ENCODE results near the gene KIAA0753. TPM values are rescaled to one million over a fixed set of nuclear protein-coding genes. Genes with fewer than 3 reads are reported as not detected.

Gene KIAA0753
- total RNA-seq, 4 donors from 2014 or later, result 14.7 to 36.3 (median 23.3) TPM

DNA sequence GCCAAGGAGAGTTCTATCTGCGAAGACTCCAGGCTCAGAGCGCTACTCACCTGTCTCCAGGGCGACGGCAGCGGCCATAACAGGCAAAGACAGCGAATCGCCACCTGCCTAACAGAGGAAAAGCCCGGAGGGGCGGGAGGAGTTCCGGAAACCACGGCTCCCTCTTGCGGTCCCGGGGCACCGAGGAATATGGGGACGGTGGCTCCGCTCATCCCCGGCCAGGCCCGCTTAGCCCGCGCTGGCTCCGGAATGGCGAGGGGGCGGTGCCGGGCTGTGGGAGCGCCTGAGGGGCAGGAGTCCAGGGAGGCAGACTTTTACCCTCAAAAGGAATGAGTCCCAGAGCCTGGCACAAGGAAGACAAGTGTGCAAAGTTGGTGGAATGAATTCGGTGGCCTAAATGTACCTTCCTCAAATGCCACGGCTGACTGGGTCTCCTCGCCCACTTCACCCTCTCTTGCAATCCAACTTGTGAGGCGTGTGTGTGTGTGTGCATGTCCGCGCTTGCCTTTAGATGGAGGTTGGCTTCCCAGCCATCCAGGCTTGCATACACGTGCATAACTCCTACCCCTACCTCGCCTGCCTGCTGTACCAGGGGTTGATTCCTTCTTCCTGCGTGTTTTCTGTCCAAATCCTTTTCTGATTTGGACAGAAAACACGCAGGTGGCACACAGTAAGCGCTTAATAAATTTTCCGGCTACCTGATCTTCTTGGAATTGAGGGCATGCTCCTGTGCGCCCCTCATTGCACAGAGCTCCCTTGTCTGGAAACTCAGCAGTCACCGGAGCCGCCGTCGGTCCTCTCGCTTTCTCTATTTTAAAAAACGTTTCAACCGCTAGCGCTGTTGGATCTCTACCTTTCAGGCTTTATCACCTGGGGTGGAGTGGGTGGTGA, 14.6 kb upstream of the KIAA0753 start:
- Histone ChIP-seq H3K27me3 (no peaks in the 10 kb centered on the region), H3K36me3 (no peaks in the 10 kb centered on the region), H3K4me3 (peak overlapping the region in 2 of 4 donors; percentile 9 to 40), H3K4me1 (peaks cover 0 to 19% (median 9%) of the 10 kb centered on the region in 4 donors), H3K27ac (no peak overlapping the region), H3K9me3 (no peaks in the 10 kb centered on the region)
- TF ChIP-seq POLR2A (IDR thresholded peaks at IDR 0.05), result no peak
- TF ChIP-seq, protein P1, sequence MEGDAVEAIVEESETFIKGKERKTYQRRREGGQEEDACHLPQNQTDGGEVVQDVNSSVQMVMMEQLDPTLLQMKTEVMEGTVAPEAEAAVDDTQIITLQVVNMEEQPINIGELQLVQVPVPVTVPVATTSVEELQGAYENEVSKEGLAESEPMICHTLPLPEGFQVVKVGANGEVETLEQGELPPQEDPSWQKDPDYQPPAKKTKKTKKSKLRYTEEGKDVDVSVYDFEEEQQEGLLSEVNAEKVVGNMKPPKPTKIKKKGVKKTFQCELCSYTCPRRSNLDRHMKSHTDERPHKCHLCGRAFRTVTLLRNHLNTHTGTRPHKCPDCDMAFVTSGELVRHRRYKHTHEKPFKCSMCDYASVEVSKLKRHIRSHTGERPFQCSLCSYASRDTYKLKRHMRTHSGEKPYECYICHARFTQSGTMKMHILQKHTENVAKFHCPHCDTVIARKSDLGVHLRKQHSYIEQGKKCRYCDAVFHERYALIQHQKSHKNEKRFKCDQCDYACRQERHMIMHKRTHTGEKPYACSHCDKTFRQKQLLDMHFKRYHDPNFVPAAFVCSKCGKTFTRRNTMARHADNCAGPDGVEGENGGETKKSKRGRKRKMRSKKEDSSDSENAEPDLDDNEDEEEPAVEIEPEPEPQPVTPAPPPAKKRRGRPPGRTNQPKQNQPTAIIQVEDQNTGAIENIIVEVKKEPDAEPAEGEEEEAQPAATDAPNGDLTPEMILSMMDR (IDR thresholded peaks at IDR 0.05), result peak in 3 of 6 experiments; percentile 14 to 17 (median 14)
- DNase-seq, result peak in 2 of 3 donors; percentile 65 to 74

DNA sequence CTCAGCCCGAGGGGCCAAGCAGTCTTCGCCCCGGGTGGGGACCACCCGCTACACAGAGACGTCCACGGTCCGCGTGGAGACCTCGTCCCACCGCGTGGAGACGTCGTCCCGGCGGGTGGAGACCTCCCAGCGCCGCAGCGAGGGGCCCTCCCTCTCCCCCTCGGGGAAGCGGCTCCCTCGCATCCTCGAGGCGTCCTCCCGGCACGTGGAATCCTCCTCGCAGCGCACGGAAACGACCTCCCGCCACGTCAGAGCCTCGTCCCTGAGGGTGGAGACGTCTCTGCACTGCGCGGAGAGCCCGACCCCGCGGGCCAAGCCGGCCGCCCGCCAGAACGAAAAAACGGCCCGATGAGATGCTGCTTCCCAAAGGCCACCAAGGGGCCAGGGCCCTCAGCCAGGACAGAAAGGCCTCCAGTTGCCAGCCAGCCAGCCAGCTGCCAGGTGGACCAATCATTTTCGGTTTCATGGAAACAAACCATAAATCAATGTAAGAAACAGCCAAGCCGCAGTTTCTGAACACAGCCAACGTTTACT, 11.5 kb upstream of the KIAA0753 start:
- Histone ChIP-seq H3K4me1 (peaks cover 0 to 20% (median 8%) of the 10 kb centered on the region in 4 donors), H3K9me3 (no peaks in the 10 kb centered on the region), H3K36me3 (no peaks in the 10 kb centered on the region), H3K4me3 (peak overlapping the region; percentile 56 to 68 (median 60)), H3K27me3 (no peaks in the 10 kb centered on the region), H3K27ac (peak overlapping the region; percentile 77 to 87 (median 84))
- TF ChIP-seq POLR2A (IDR thresholded peaks at IDR 0.05), result no peak
- TF ChIP-seq, protein P1 (IDR thresholded peaks at IDR 0.05), result no peak
- peak; percentile 33 to 66 (median 62) for DNase-seq

DNA sequence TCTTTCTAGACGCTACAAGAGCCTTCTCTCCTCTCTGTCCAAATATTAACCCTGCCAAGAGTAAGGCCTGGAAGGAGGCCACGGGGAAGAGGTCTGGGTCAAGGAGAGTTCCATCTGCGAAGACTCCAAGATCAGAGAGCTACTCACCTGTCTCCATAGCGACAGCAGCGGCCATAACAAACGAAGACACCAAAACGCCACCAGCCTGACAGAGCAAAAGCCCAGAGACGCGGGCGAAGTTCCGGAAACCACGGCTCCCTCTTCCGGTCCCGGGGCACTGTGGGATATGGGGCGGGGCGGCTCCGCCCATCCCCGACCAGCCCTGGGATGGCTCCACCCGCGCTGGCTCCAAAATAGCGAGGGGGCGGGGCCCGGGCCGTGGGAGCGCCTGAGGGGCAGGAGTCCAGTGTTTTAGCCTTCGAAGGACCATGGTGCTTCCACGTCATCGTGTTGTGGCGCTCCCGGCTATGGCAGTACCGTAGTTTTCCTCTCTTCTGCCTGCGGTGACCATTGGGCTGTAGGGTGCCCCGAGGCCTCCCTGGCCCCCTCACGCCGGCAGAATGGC, 10.9 kb upstream of the KIAA0753 start, which contains the start of the genes C17orf100 and MED31:
Gene C17orf100, plus strand, starts transcription at position 409 of the 565 bp plus-strand sequence. Its CDS starts 152 bp downstream, at position 561.
Gene MED31, minus strand, starts transcription at position 252 of the 565 bp plus-strand sequence. Its CDS starts 77 bp downstream, at position 175.
- H3K27me3 ChIP-seq, result no peaks in the 10 kb centered on the region
- H3K27ac ChIP-seq, result peak within 1 kb of the TSS; percentile 77 to 87 (median 84)
- peaks cover 0 to 20% (median 8%) of the 10 kb centered on the region in 4 donors for H3K4me1 ChIP-seq
- peak within 1 kb of the TSS; percentile 56 to 68 (median 60) for H3K4me3 ChIP-seq
- TF ChIP-seq POLR2A (IDR thresholded peaks at IDR 0.05), result peak; percentile 45 to 65
- TF ChIP-seq, protein P1 (IDR thresholded peaks at IDR 0.05), result no peak
- H3K36me3 ChIP-seq, result no peaks in the 10 kb centered on the region
- H3K9me3 ChIP-seq, result no peaks in the 10 kb centered on the region
- DNase-seq, result peak; percentile 93 to 98 (median 98)

DNA sequence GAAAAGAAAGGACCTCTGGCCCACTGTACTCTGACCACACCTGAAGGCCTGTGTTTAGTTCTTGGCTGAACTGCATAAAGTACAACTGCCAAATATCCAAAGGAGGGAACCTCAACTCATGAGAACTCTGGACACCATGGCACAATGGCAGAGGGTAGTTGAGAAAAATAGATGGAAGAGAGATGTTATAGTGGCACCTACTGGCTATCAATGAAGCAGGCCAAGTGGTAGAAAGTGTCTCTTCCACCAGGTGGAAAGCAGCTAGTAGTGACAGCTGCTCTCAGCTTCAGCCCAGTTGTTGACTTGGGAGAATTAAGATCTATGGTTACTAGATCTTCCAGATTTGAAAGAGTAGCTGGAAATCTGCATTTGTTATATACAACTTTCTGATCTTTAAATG, 7.7 kb upstream of the KIAA0753 start:
- H3K9me3 ChIP-seq, result no peaks in the 10 kb centered on the region
- H3K27me3 ChIP-seq, result no peaks in the 10 kb centered on the region
- peaks cover 0 to 17% (median 3%) of the 10 kb centered on the region in 4 donors for H3K4me1 ChIP-seq
- peaks cover 0 to 21% (median 0%) of the 10 kb centered on the region in 3 donors for H3K36me3 ChIP-seq
- no peak overlapping the region for H3K4me3 ChIP-seq
- TF ChIP-seq, protein P1 (IDR thresholded peaks at IDR 0.05), result peak in 3 of 6 experiments; percentile 45 to 59 (median 49)
- TF ChIP-seq POLR2A (IDR thresholded peaks at IDR 0.05), result no peak
- no peak overlapping the region for H3K27ac ChIP-seq
- no peak for DNase-seq

DNA sequence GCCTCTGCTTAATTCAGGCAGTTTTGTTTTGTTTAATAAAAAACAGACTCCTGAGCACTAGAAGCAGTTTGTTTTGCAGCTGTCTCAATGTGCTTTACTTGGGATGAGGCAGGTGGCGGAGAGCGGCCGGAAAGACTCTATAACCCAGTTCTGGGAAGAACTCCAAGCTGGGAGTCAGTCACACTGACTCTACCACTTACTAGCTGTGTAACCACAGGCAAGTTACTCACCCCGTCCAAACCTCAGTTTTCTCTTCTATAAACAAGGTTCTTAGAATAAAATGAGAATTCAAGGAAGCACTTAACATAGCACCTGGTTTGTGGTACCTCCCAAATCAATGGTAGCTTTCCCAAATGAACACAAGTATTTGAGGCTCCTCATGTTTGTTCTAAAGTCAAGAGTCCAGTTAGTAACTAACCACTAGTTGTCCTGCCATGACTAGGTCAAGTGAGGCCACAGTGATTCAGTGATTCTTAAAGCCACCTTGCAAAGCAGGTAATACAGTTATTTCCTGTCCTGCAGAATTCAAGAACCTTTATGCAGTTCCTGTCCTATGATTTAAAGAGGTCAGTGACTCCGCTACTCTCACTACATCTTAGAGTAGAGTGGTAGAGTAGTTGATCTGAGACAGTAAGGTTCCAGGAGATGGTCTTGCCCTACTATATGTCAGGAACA, 3.1 kb upstream of the KIAA0753 start:
- peaks cover 5 to 22% (median 11%) of the 10 kb centered on the region in 4 donors for H3K4me1 ChIP-seq
- H3K36me3 ChIP-seq, result peaks cover 0 to 29% (median 0%) of the 10 kb centered on the region in 3 donors
- no peaks in the 10 kb centered on the region for H3K27me3 ChIP-seq
- DNase-seq, result no peak
- no peak overlapping the region for H3K4me3 ChIP-seq
- no peak overlapping the region for H3K27ac ChIP-seq
- H3K9me3 ChIP-seq, result no peaks in the 10 kb centered on the region
- no peak for TF ChIP-seq POLR2A (IDR thresholded peaks at IDR 0.05)
- TF ChIP-seq, protein P1 (IDR thresholded peaks at IDR 0.05), result no peak

Data from Peyer's patch (tissue), 4 donors.